KMS-11 (cell line): ENCODE measurements around the gene CNNM2.
A peak's percentile ranks its signal among the peaks of the same experiment; 100 is the strongest.

Source experiments
- H2AFZ ChIP-seq: fragments of 200-600 bp; sonication (generic); 2 replicates; pipeline ENCODE4 v1.6.1; 2016; ENCODE audit warnings: antibody characterized with exemption, mixed run types, low read depth
- H3K27ac ChIP-seq: fragments of 200-600 bp; sonication (generic); 2 replicates; pipeline ENCODE4 v1.6.1; 2016; ENCODE audit warnings: mild to moderate bottlenecking, mixed run types
- H3K27me3 ChIP-seq: fragments of 200-600 bp; sonication (generic); 2 replicates; pipeline ENCODE4 v1.6.1; 2017; ENCODE audit warnings: mild to moderate bottlenecking, low read depth, mixed run types, moderate library complexity; ENCODE audit not compliant: insufficient read depth
- H3K36me3 ChIP-seq: fragments of 200-600 bp; sonication (generic); 2 replicates; pipeline ENCODE4 v1.6.1; 2017; ENCODE audit warnings: mild to moderate bottlenecking, mixed run types; ENCODE audit not compliant: insufficient read depth
- H3K4me1 ChIP-seq: fragments of 200-600 bp; sonication (generic); 2 replicates; pipeline ENCODE4 v1.6.1; 2016; ENCODE audit warnings: mild to moderate bottlenecking, low read depth, mixed run types; ENCODE audit not compliant: poor library complexity, severe bottlenecking
- H3K4me2 ChIP-seq: fragments of 200-600 bp; sonication (generic); 2 replicates; pipeline ENCODE4 v1.7.0; 2016; ENCODE audit warnings: mild to moderate bottlenecking, mixed run types
- H3K4me3 ChIP-seq: fragments of 200-600 bp; sonication (generic); IDR thresholded peaks from 2 replicates; pipeline ENCODE4 v1.6.1; 2017; ENCODE audit warnings: low read depth, low read length, mixed read lengths; ENCODE audit not compliant: insufficient read depth
- H3K79me2 ChIP-seq: fragments of 200-600 bp; sonication (generic); 2 replicates; pipeline ENCODE4 v1.6.1; 2016; ENCODE audit warnings: low read depth, mixed run types; ENCODE audit not compliant: insufficient read depth
- H3K9ac ChIP-seq: fragments of 200-600 bp; sonication (generic); 2 replicates; pipeline ENCODE4 v1.6.1; 2016; ENCODE audit warnings: mild to moderate bottlenecking, mixed run types
- H4K20me1 ChIP-seq: fragments of 200-600 bp; sonication (generic); 2 replicates; pipeline ENCODE4 v1.6.1; 2016; ENCODE audit warnings: mild to moderate bottlenecking, mixed run types; ENCODE audit not compliant: insufficient read depth
- TF ChIP-seq, protein P1 (sequence below): fragments of 200-600 bp; sonication (generic); conservative IDR thresholded peaks from 2 replicates; pipeline ENCODE4 v1.6.1; 2017; ENCODE audit warnings: low read depth, mild to moderate bottlenecking, antibody characterized with exemption, low read length, moderate library complexity, mixed read lengths

Gene CNNM2

DNA sequence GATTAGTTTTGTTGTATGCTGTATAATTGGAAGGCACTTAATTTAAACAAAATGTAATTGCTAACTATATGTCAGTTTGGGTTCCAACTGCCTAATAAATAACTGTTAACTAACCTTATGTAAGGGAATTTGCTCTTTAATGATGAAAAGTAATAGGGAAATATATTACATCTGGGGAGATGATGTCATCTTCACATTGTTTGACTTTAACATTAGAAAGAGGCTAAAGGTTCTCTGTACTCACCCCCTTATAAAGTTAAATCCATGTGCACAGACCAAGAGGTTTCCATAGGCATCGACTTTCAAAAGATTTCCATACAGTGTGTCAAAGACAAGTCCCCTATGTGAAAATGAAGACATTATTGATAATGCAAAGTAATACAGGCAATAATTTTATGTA is 187.4 kb downstream of the CNNM2 start:
- Histone ChIP-seq H4K20me1 (0 out of 2 replicates have a peak, but pooled peaks cover under 1% of the 10 kb centered on the region), H3K79me2 (no peaks in the 10 kb centered on the region), H3K27me3 (no peaks in the 10 kb centered on the region), H3K9ac (no peak overlapping the region), H3K27ac (no peak overlapping the region), H3K4me2 (no peak overlapping the region), H3K36me3 (no peaks in the 10 kb centered on the region), H3K4me1 (peaks cover 42% of the 10 kb centered on the region), H2AFZ (no peak overlapping the region), H3K4me3 (no peak overlapping the region)
- TF ChIP-seq, protein P1, sequence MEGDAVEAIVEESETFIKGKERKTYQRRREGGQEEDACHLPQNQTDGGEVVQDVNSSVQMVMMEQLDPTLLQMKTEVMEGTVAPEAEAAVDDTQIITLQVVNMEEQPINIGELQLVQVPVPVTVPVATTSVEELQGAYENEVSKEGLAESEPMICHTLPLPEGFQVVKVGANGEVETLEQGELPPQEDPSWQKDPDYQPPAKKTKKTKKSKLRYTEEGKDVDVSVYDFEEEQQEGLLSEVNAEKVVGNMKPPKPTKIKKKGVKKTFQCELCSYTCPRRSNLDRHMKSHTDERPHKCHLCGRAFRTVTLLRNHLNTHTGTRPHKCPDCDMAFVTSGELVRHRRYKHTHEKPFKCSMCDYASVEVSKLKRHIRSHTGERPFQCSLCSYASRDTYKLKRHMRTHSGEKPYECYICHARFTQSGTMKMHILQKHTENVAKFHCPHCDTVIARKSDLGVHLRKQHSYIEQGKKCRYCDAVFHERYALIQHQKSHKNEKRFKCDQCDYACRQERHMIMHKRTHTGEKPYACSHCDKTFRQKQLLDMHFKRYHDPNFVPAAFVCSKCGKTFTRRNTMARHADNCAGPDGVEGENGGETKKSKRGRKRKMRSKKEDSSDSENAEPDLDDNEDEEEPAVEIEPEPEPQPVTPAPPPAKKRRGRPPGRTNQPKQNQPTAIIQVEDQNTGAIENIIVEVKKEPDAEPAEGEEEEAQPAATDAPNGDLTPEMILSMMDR = no peak

DNA sequence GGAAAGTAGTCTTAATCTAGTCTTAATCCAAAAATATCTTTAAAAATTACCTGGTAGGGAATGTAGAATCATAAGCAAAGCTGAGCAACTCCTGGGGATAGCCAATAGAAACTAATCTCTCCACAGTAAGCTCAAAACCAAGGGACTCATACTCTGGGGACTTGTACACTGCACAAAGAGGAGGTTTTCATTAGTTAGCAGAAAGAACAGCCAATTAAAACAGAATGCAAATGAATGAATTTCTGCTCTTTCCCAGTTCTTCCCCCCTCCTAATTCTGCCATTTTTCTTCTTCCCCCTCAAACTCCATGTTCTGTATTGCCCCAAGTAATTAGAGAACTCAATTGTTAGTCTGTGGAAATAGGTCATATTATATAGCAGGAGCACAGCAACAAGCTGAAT is 188.4 kb downstream of the CNNM2 start:
- Histone ChIP-seq H3K79me2 (no peaks in the 10 kb centered on the region), H3K4me3 (no peak overlapping the region), H2AFZ (no peak overlapping the region), H3K4me2 (no peak overlapping the region), H3K9ac (no peak overlapping the region), H3K27me3 (no peaks in the 10 kb centered on the region), H3K4me1 (peaks cover 51% of the 10 kb centered on the region), H3K36me3 (no peaks in the 10 kb centered on the region), H3K27ac (no peak overlapping the region), H4K20me1 (0 out of 2 replicates have a peak, but pooled peaks cover 3% of the 10 kb centered on the region)
- TF ChIP-seq, protein P1 = no peak

GRCh38 chr10:103109821-103110220 is 191.7 kb downstream of the CNNM2 start:
- H3K4me1 ChIP-seq = peaks cover 44% of the 10 kb centered on the region
- TF ChIP-seq, protein P1 = no peak
- no peaks in the 10 kb centered on the region for H3K79me2 ChIP-seq
- no peak overlapping the region for H3K9ac ChIP-seq
- H3K4me3 ChIP-seq = no peak overlapping the region
- H3K27me3 ChIP-seq = no peaks in the 10 kb centered on the region
- no peaks in the 10 kb centered on the region for H3K36me3 ChIP-seq
- H3K27ac ChIP-seq = no peak overlapping the region
- H3K4me2 ChIP-seq = peak overlapping the region; percentile 81; the same call in 1 of the 2 replicates
- peaks cover 3% of the 10 kb centered on the region; the same call in 1 of the 2 replicates for H4K20me1 ChIP-seq
- no peak overlapping the region for H2AFZ ChIP-seq

DNA sequence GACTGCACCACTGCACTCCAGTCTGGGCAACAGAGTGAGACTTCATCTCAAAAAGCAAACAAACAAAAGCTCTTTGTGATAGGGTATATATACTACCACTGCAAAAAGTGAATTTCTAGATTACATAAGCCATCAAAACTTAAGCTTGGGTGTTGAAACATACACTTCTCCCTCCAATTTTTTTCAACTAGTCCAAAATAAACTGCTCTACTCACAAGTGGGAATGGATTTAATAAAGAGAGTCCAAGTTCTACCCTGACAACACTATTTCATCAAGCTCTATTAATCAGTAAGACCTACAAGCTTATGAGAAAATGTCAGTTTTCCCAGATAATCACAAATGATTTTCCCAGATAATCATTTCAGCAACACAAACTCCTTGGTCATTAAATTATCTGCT is 192.3 kb downstream of the CNNM2 start:
- no peak overlapping the region for H2AFZ ChIP-seq
- H3K27ac ChIP-seq = peak overlapping the region; percentile 19; the same call in 1 of the 2 replicates
- no peaks in the 10 kb centered on the region for H3K79me2 ChIP-seq
- H3K36me3 ChIP-seq = no peaks in the 10 kb centered on the region
- no peaks in the 10 kb centered on the region for H3K27me3 ChIP-seq
- H4K20me1 ChIP-seq = peaks cover 3% of the 10 kb centered on the region; the same call in 1 of the 2 replicates
- no peak overlapping the region for H3K9ac ChIP-seq
- peaks cover 44% of the 10 kb centered on the region for H3K4me1 ChIP-seq
- TF ChIP-seq, protein P1 = no peak
- no peak overlapping the region for H3K4me3 ChIP-seq
- H3K4me2 ChIP-seq = peak overlapping the region; percentile 81
